Osteoblast (primary cell): ENCODE data around the gene KMT5C. TPM values are rescaled to one million over a fixed set of nuclear protein-coding genes. Genes with fewer than 3 reads are reported as not detected.

ENCODE experiments used
- DNase-seq: peaks from one replicate; pipeline ENCODE4 v3.0.0; 2011; ENCODE audit warnings: low spot score, mixed read lengths; ENCODE audit not compliant: insufficient read length; ENCODE audit errors: missing footprints
- H2AFZ ChIP-seq: 2 replicates; pipeline ENCODE4 v1.6.0; 2011; ENCODE audit warnings: mild to moderate bottlenecking, low read length
- H3K27ac ChIP-seq: 2 replicates; pipeline ENCODE4 v1.5.1; 2011; ENCODE audit warnings: mild to moderate bottlenecking, low read depth, low read length, moderate library complexity
- H3K27me3 ChIP-seq: 2 replicates; pipeline ENCODE4 v1.6.0; 2012; ENCODE audit warnings: mild to moderate bottlenecking, control low read depth, inconsistent platforms, low read length, moderate library complexity; ENCODE audit not compliant: insufficient read depth
- H3K36me3 ChIP-seq: 2 replicates; pipeline ENCODE4 v1.5.1; 2011; ENCODE audit warnings: mild to moderate bottlenecking, low read length, control low read depth, moderate library complexity; ENCODE audit not compliant: insufficient read depth
- H3K4me1 ChIP-seq: 2 replicates; pipeline ENCODE4 v1.5.1; 2011; ENCODE audit warnings: mild to moderate bottlenecking, low read length, control low read depth, moderate library complexity; ENCODE audit not compliant: insufficient read depth
- H3K4me2 ChIP-seq: 2 replicates; pipeline ENCODE4 v1.6.0; 2011; ENCODE audit warnings: mild to moderate bottlenecking, low read length; ENCODE audit not compliant: insufficient read depth
- H3K4me3 ChIP-seq: fragments of 200-600 bp; sonication (generic); 3 replicates; pipeline ENCODE4 v1.5.1; 2012; ENCODE audit warnings: mild to moderate bottlenecking, low read length, inconsistent platforms; ENCODE audit not compliant: insufficient read depth
- H3K79me2 ChIP-seq: 2 replicates; pipeline ENCODE4 v1.6.0; 2012; ENCODE audit warnings: mild to moderate bottlenecking, low read length, control low read depth, inconsistent platforms; ENCODE audit not compliant: insufficient read depth
- H3K9me3 ChIP-seq: 2 replicates; pipeline ENCODE4 v1.5.1; 2011; ENCODE audit warnings: low read depth, low read length, control low read depth
- H4K20me1 ChIP-seq: 2 replicates; pipeline ENCODE4 v1.6.0; 2012; ENCODE audit warnings: mild to moderate bottlenecking, low read length, control low read depth; ENCODE audit not compliant: insufficient read depth
- total RNA-seq: library from RNA; depleted of rRNA; stranded (reverse); fragments of >200 nt; gene quantifications from 2 replicates; pipeline ENCODE4 v1.2.3, GENCODE V29; 2012
- TF ChIP-seq, protein P1 (sequence below): IDR thresholded peaks from 2 replicates; pipeline ENCODE4 v1.5.1; 2011; ENCODE audit warnings: mild to moderate bottlenecking, low read depth, low read length, moderate library complexity; ENCODE audit errors: extremely low read depth

The KMT5C gene
- total RNA-seq, 1 donor, result 10.9 TPM

DNA sequence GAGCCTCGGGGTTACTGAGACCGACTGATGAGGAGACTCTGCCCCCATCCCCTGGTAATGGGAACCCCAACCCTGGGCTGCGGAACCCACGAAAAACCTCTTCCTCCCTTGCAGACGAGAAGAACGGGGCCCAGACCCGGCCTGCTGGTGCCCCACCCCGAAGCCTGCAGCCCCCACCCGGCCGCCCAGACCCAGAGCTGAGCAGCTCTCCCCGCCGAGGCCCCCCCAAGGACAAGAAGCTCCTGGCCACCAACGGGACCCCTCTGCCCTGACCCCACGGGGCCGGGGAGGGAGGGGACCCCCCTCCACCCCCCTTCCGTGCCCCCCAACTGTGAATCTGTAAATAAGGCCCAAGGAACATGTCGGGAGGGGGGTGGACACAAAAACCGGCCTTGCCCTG lies 27.9 kb upstream of the KMT5C start:
- no peaks in the 10 kb centered on the region for H3K27me3 ChIP-seq
- H3K4me1 ChIP-seq, result no peaks in the 10 kb centered on the region
- H2AFZ ChIP-seq, result no peak overlapping the region
- no peak overlapping the region for H3K27ac ChIP-seq
- H3K36me3 ChIP-seq, result peaks cover 9% of the 10 kb centered on the region
- H3K79me2 ChIP-seq, result no peaks in the 10 kb centered on the region
- TF ChIP-seq, protein P1, sequence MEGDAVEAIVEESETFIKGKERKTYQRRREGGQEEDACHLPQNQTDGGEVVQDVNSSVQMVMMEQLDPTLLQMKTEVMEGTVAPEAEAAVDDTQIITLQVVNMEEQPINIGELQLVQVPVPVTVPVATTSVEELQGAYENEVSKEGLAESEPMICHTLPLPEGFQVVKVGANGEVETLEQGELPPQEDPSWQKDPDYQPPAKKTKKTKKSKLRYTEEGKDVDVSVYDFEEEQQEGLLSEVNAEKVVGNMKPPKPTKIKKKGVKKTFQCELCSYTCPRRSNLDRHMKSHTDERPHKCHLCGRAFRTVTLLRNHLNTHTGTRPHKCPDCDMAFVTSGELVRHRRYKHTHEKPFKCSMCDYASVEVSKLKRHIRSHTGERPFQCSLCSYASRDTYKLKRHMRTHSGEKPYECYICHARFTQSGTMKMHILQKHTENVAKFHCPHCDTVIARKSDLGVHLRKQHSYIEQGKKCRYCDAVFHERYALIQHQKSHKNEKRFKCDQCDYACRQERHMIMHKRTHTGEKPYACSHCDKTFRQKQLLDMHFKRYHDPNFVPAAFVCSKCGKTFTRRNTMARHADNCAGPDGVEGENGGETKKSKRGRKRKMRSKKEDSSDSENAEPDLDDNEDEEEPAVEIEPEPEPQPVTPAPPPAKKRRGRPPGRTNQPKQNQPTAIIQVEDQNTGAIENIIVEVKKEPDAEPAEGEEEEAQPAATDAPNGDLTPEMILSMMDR, result no peak
- no peaks in the 10 kb centered on the region for H4K20me1 ChIP-seq
- no peak overlapping the region for H3K4me2 ChIP-seq
- DNase-seq, result peak; percentile 73
- no peak overlapping the region for H3K4me3 ChIP-seq
- H3K9me3 ChIP-seq, result no peaks in the 10 kb centered on the region

DNA sequence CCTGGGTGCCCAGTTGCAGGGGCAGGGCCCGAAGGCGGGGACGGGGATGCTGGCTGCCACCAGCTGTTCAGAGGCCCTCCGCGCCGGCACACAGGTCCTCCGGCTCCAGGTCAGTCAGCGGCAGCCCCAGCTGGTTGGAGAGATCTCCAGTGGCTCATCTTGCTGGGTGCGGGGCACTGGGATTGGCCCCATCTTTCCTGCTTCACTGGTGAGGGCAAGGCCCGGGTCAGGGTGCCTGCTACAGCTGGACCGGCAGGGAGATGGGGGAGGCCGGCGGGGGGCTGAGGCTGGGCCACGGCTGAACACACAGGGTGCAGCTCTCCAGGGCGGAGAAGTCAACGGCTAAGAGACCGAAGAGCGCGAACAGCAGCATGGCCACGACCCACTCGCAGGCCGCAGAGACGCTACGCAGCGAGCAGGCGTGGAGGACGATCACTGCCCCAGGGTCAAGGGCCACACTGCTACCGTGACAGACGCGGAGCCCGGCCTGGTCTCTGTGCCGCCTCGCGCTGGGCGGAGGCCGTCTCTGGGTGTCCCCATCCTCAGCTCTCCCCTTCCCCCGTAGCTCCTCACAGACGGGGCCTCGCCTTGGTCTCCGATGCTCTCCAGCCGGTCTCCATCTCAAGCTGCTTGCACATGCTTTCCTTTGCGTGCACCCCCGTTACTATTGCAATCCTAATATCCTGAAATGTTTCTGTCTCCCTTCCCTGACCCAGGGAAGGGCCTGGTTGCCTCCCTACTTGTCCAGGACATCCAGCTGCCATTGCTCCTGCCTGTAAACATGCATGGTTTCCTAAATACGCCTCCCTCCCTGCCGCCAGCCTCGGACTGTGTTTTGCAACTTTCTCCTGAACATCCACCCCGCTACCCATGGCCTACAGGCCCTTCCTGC lies 26.8 kb upstream of the KMT5C start:
- Histone ChIP-seq H3K4me1 (no peaks in the 10 kb centered on the region), H3K27ac (no peak overlapping the region), H3K4me2 (no peak overlapping the region), H3K4me3 (no peak overlapping the region), H3K27me3 (no peaks in the 10 kb centered on the region), H4K20me1 (no peaks in the 10 kb centered on the region), H2AFZ (no peak overlapping the region), H3K9me3 (no peaks in the 10 kb centered on the region), H3K79me2 (no peaks in the 10 kb centered on the region), H3K36me3 (peaks cover 6% of the 10 kb centered on the region)
- DNase-seq, result peak; percentile 66
- TF ChIP-seq, protein P1, result no peak

DNA sequence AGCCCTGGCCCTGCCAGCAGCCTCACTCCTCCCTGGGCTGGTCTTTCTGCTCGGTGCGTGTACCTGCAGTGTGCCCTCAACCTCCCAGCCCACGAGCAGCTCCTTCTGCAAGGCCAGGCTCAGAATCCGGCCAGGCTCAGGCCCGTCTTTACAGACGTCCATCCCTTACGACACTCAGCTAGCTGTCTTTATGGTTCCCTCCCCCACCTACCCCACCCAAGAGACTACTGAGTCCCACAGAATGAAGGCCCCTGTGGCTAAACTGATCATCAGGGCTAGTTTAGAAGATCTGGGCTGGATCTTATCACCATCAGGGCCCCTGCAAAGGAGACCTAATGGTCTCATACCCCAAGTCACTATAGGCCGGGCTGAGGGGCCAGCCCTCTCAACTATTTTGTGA lies 25.3 kb upstream of the KMT5C start:
- Histone ChIP-seq H3K79me2 (no peaks in the 10 kb centered on the region), H3K4me1 (no peaks in the 10 kb centered on the region), H3K36me3 (no peaks in the 10 kb centered on the region), H4K20me1 (no peaks in the 10 kb centered on the region), H3K27ac (no peak overlapping the region), H3K9me3 (no peaks in the 10 kb centered on the region), H3K4me3 (no peak overlapping the region), H3K4me2 (no peak overlapping the region), H2AFZ (no peak overlapping the region), H3K27me3 (no peaks in the 10 kb centered on the region)
- TF ChIP-seq, protein P1, result no peak
- DNase-seq, result peak; percentile 72

DNA sequence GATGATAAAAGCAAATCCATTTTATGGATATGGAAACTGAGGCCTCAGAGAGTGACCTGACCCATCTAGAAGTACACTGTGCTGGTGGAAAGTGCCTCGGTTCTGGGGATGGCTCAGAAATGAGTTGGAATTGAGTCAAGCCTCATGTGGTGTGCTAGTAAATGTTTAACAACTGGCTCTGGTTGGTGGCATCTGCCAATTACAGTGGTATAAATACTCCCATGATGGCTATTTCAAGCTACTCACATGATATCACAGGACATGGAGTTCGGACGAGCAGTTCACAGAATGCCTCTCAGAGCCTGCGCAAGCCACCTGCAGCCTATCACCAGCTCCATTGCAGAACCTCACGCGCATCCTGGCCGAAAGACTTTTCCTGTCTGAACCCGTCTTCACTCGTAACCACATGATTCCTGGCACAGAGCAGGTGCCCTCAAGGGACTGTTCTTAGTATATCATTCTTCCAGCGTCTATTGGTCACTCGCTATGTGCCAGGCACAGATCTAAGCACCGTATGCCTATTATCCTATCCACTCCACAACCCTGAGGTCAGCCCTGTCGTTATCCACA lies 23.6 kb upstream of the KMT5C start:
- H3K36me3 ChIP-seq, result no peaks in the 10 kb centered on the region
- DNase-seq, result peak; percentile 78
- H4K20me1 ChIP-seq, result no peaks in the 10 kb centered on the region
- H3K4me3 ChIP-seq, result no peak overlapping the region
- no peaks in the 10 kb centered on the region for H3K79me2 ChIP-seq
- TF ChIP-seq, protein P1, result no peak
- H3K4me2 ChIP-seq, result no peak overlapping the region
- no peaks in the 10 kb centered on the region for H3K27me3 ChIP-seq
- no peaks in the 10 kb centered on the region for H3K9me3 ChIP-seq
- no peak overlapping the region for H2AFZ ChIP-seq
- H3K4me1 ChIP-seq, result no peaks in the 10 kb centered on the region
- H3K27ac ChIP-seq, result no peak overlapping the region
